ENCODE data around the gene CDC14A. TPM values are rescaled to one million over a fixed set of nuclear protein-coding genes. Genes with fewer than 3 reads are reported as not detected.
"Not testable (repeated sequence)": the region's sequence is repeated elsewhere in the genome, so short reads cannot be mapped to it uniquely, and the experiment has no call there.

Gene CDC14A
- total RNA-seq, 1 experiment from 2014 or later: 24.7 TPM

DNA sequence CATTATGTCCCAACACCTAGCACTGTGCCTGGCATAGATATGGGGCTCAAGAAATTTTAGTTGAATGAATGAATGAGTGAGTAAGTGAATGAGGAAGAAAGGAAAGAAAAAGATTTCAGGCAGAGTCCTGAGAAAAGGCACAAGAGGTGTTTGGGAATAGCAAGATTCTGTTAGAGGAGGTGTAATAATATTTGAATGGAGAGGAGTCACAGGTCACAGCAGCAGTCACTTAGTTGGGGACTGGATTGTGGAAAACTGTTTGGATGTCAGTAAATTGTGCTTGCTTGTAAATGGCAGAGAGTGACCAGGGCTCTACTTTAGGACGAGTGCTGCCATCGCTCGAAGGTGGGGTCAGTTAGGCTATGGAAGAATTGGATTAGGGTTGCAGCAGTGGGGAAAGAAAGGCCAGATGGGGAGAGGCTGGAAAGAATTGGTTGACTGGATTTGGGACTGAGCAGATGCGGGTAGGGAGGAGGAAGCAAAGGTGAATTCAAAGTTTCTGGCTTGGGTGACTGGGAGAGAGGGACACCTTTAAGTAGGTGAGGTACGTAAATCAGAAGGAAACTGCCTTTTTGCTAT, 9.3 kb downstream of the CDC14A start:
- Histone ChIP-seq H3K79me2 (ENCODE audit: low read length) (peaks cover 93% of the 10 kb centered on the region), H3K4me3 (ENCODE audit: low read length) (no peak overlapping the region), H3K9me3 (ENCODE audit: low read length) (no peaks in the 10 kb centered on the region), H3K4me2 (ENCODE audit: low read depth, low read length, poor library complexity, severe bottlenecking) (no peak overlapping the region), H2AFZ (ENCODE audit: low read length) (no peak overlapping the region), H4K20me1 (ENCODE audit: insufficient read depth, low read depth, low read length) (no peaks in the 10 kb centered on the region), H3K4me1 (ENCODE audit: low read length) (peaks cover 33% of the 10 kb centered on the region), H3K36me3 (ENCODE audit: insufficient read depth, low read length) (peaks cover 25% of the 10 kb centered on the region), H3K9me2 (replicated peaks; ENCODE audit: insufficient read depth, low read length) (no peaks in the 10 kb centered on the region), H3K9ac (ENCODE audit: low read length) (no peak overlapping the region), H3K27me3 (ENCODE audit: low read length) (no peaks in the 10 kb centered on the region), H3K27ac (ENCODE audit: low read length) (no peak overlapping the region)
- no peak for DNase-seq

GRCh38 chr1:100362821-100363466, 10.6 kb downstream of the CDC14A start:
- no peaks in the 10 kb centered on the region for H4K20me1 ChIP-seq (ENCODE audit: insufficient read depth, low read depth, low read length)
- H3K9me2 ChIP-seq (replicated peaks; ENCODE audit: insufficient read depth, low read length): no peaks in the 10 kb centered on the region
- H3K27ac ChIP-seq (ENCODE audit: low read length): no peak overlapping the region
- no peak overlapping the region for H3K4me2 ChIP-seq (ENCODE audit: low read depth, low read length, poor library complexity, severe bottlenecking)
- DNase-seq: no peak
- H3K4me1 ChIP-seq (ENCODE audit: low read length): peaks cover 22% of the 10 kb centered on the region
- no peaks in the 10 kb centered on the region for H3K27me3 ChIP-seq (ENCODE audit: low read length)
- H3K9me3 ChIP-seq (ENCODE audit: low read length): no peaks in the 10 kb centered on the region
- peaks cover 25% of the 10 kb centered on the region for H3K36me3 ChIP-seq (ENCODE audit: insufficient read depth, low read length)
- H2AFZ ChIP-seq (ENCODE audit: low read length): no peak overlapping the region
- H3K79me2 ChIP-seq (ENCODE audit: low read length): peaks cover 93% of the 10 kb centered on the region
- no peak overlapping the region for H3K4me3 ChIP-seq (ENCODE audit: low read length)
- no peak overlapping the region for H3K9ac ChIP-seq (ENCODE audit: low read length)

- no peaks in the 10 kb centered on the region for H3K27me3 ChIP-seq (ENCODE audit: low read length)
- H3K27ac ChIP-seq (ENCODE audit: low read length): no peak overlapping the region
- H3K79me2 ChIP-seq (ENCODE audit: low read length): peaks cover 93% of the 10 kb centered on the region
- H3K36me3 ChIP-seq (ENCODE audit: insufficient read depth, low read length): peaks cover 28% of the 10 kb centered on the region
- H3K9me2 ChIP-seq (replicated peaks; ENCODE audit: insufficient read depth, low read length): no peaks in the 10 kb centered on the region
- no peak overlapping the region for H3K4me3 ChIP-seq (ENCODE audit: low read length)
- H3K4me2 ChIP-seq (ENCODE audit: low read depth, low read length, poor library complexity, severe bottlenecking): no peak overlapping the region
- no peak for DNase-seq
- peaks cover 13% of the 10 kb centered on the region for H3K4me1 ChIP-seq (ENCODE audit: low read length)
- H2AFZ ChIP-seq (ENCODE audit: low read length): no peak overlapping the region
- H3K9me3 ChIP-seq (ENCODE audit: low read length): no peaks in the 10 kb centered on the region
- H4K20me1 ChIP-seq (ENCODE audit: insufficient read depth, low read depth, low read length): no peaks in the 10 kb centered on the region
- no peak overlapping the region for H3K9ac ChIP-seq (ENCODE audit: low read length)
Observed at GRCh38 chr1:100363831-100364230, 11.5 kb downstream of the CDC14A start.

- H3K9ac ChIP-seq (ENCODE audit: low read length): no peak overlapping the region
- DNase-seq: no peak
- H3K4me1 ChIP-seq (ENCODE audit: low read length): peaks cover 6% of the 10 kb centered on the region
- H3K4me2 ChIP-seq (ENCODE audit: low read depth, low read length, poor library complexity, severe bottlenecking): no peak overlapping the region
- no peak overlapping the region for H3K4me3 ChIP-seq (ENCODE audit: low read length)
- no peak overlapping the region for H3K27ac ChIP-seq (ENCODE audit: low read length)
- peaks cover 29% of the 10 kb centered on the region for H3K36me3 ChIP-seq (ENCODE audit: insufficient read depth, low read length)
- no peak overlapping the region for H2AFZ ChIP-seq (ENCODE audit: low read length)
- no peaks in the 10 kb centered on the region for H3K9me2 ChIP-seq (replicated peaks; ENCODE audit: insufficient read depth, low read length)
- no peaks in the 10 kb centered on the region for H3K27me3 ChIP-seq (ENCODE audit: low read length)
- H3K9me3 ChIP-seq (ENCODE audit: low read length): no peaks in the 10 kb centered on the region
- H4K20me1 ChIP-seq (ENCODE audit: insufficient read depth, low read depth, low read length): no peaks in the 10 kb centered on the region
- peaks cover 92% of the 10 kb centered on the region for H3K79me2 ChIP-seq (ENCODE audit: low read length)
Observed at GRCh38 chr1:100364697-100365096, 12.4 kb downstream of the CDC14A start.

- Histone ChIP-seq H3K9me3 (ENCODE audit: low read length) (no peaks in the 10 kb centered on the region), H3K9me2 (replicated peaks; ENCODE audit: insufficient read depth, low read length) (no peaks in the 10 kb centered on the region), H3K79me2 (ENCODE audit: low read length) (peaks cover 94% of the 10 kb centered on the region), H3K36me3 (ENCODE audit: insufficient read depth, low read length) (peaks cover 26% of the 10 kb centered on the region), H3K27ac (ENCODE audit: low read length) (no peak overlapping the region), H2AFZ (ENCODE audit: low read length) (no peak overlapping the region), H3K9ac (ENCODE audit: low read length) (no peak overlapping the region), H4K20me1 (ENCODE audit: insufficient read depth, low read depth, low read length) (no peaks in the 10 kb centered on the region), H3K4me3 (ENCODE audit: low read length) (no peak overlapping the region), H3K27me3 (ENCODE audit: low read length) (no peaks in the 10 kb centered on the region), H3K4me2 (ENCODE audit: low read depth, low read length, poor library complexity, severe bottlenecking) (no peak overlapping the region), H3K4me1 (ENCODE audit: low read length) (peaks cover 6% of the 10 kb centered on the region)
- DNase-seq: no peak
Observed at GRCh38 chr1:100366209-100366525, 13.9 kb downstream of the CDC14A start.

DNA sequence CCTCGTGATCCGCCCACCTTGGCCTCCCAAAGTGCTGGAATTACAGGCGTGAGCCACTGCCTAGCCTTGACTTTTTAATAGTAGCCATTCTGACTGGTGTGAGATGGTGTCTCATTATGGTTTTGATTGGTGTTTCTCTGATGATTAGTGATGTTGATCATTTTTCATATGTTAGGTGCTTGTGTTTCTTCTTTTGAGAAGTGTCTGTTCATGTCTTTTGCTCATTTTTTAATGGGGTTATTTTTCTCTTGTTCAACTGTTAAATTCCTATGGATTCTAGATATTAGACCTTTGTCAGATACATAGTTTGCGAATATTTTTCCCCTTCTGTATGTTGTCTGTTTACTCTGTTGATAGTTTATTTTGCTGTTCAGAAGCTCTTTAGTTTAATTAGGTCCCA, 17.0 kb downstream of the CDC14A start:
- not testable (repeated sequence) for H4K20me1 ChIP-seq (ENCODE audit: insufficient read depth, low read depth, low read length); H3K4me2 ChIP-seq (ENCODE audit: low read depth, low read length, poor library complexity, severe bottlenecking); DNase-seq; H3K9ac ChIP-seq (ENCODE audit: low read length); H3K9me2 ChIP-seq (replicated peaks; ENCODE audit: insufficient read depth, low read length); H3K36me3 ChIP-seq (ENCODE audit: insufficient read depth, low read length); H3K27ac ChIP-seq (ENCODE audit: low read length); H3K4me1 ChIP-seq (ENCODE audit: low read length); H3K4me3 ChIP-seq (ENCODE audit: low read length); H3K9me3 ChIP-seq (ENCODE audit: low read length); H3K27me3 ChIP-seq (ENCODE audit: low read length); H2AFZ ChIP-seq (ENCODE audit: low read length)
- H3K79me2 ChIP-seq (ENCODE audit: low read length): peaks cover 91% of the 10 kb centered on the region

- H2AFZ ChIP-seq (ENCODE audit: low read length); H3K9ac ChIP-seq (ENCODE audit: low read length); DNase-seq; H3K4me2 ChIP-seq (ENCODE audit: low read depth, low read length, poor library complexity, severe bottlenecking); H3K36me3 ChIP-seq (ENCODE audit: insufficient read depth, low read length); H3K9me2 ChIP-seq (replicated peaks; ENCODE audit: insufficient read depth, low read length); H3K4me3 ChIP-seq (ENCODE audit: low read length); H3K9me3 ChIP-seq (ENCODE audit: low read length); H4K20me1 ChIP-seq (ENCODE audit: insufficient read depth, low read depth, low read length); H3K27me3 ChIP-seq (ENCODE audit: low read length); H3K4me1 ChIP-seq (ENCODE audit: low read length); H3K27ac ChIP-seq (ENCODE audit: low read length): not testable (repeated sequence)
- H3K79me2 ChIP-seq (ENCODE audit: low read length): peaks cover 84% of the 10 kb centered on the region
Observed at GRCh38 chr1:100373953-100374352, 21.6 kb downstream of the CDC14A start.

DNA sequence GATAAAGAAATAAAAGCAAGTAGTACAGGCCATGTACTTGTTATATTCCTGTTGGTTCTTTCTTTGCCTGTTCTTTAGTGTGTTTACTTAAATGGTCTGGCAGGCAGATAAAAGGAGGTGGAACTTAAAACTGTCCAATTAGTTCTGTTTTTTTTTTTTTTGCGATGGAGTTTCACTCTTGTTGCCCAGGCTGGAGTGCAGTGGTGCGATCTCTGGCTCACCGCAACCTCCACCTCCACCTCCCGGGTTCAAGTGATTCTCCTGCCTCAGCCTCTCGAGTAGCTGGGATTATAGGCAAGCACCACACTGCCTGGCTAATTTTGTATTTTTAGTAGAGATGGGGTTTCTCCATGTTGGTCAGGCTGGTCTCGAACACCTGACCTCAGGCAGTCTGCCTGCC, 24.6 kb downstream of the CDC14A start:
- H4K20me1 ChIP-seq (ENCODE audit: insufficient read depth, low read depth, low read length); H2AFZ ChIP-seq (ENCODE audit: low read length); H3K4me2 ChIP-seq (ENCODE audit: low read depth, low read length, poor library complexity, severe bottlenecking); H3K4me3 ChIP-seq (ENCODE audit: low read length); H3K27me3 ChIP-seq (ENCODE audit: low read length); H3K27ac ChIP-seq (ENCODE audit: low read length); H3K9me2 ChIP-seq (replicated peaks; ENCODE audit: insufficient read depth, low read length); H3K9me3 ChIP-seq (ENCODE audit: low read length); H3K4me1 ChIP-seq (ENCODE audit: low read length); DNase-seq; H3K9ac ChIP-seq (ENCODE audit: low read length): not testable (repeated sequence)
- Histone ChIP-seq H3K79me2 (ENCODE audit: low read length) (peaks cover 83% of the 10 kb centered on the region), H3K36me3 (ENCODE audit: insufficient read depth, low read length) (peaks cover 14% of the 10 kb centered on the region)
